Activated CD8-positive, alpha-beta T cell treated with anti-CD3 and anti-CD28 coated beads for 36 hours (primary cell): Measurements from ENCODE around the gene SH3PXD2B. TPM values are rescaled to one million over a fixed set of nuclear protein-coding genes. Genes with fewer than 3 reads are reported as not detected.
"Not testable (repeated sequence)": the region's sequence is repeated elsewhere in the genome, so short reads cannot be mapped to it uniquely, and the experiment has no call there.

Experiments
- ATAC-seq: fragments of 200-7000 bp; cut with Tn5 transposase; one replicate; pipeline ENCODE4 v1.10.0; 2021; ENCODE audit warnings: mild to moderate bottlenecking, moderate library complexity
- CTCF ChIA-PET: fragments of 350-600 bp; sonication (Branson Sonifier 250); formaldehyde crosslinking; loops from one replicate; lab custom pipeline; 2021; ENCODE audit warnings: antibody characterized with exemption; lab: Charles Lee
- POLR2A ChIA-PET: fragments of 350-600 bp; sonication (Branson Sonifier 250); formaldehyde crosslinking; loops from one replicate; lab custom pipeline; 2021; ENCODE audit warnings: antibody characterized with exemption; lab: Charles Lee
- DNase-seq: peaks from one replicate; pipeline ENCODE4 v3.0.0-alpha.2; 2020
- H3K27ac Mint-ChIP-seq: one replicate; pipeline ENCODE4 v1.8.0; 2021; ENCODE audit warnings: mild to moderate bottlenecking, mixed read lengths
- H3K27me3 Mint-ChIP-seq: one replicate; pipeline ENCODE4 v1.8.0; 2021; ENCODE audit warnings: mixed read lengths
- H3K36me3 Mint-ChIP-seq: one replicate; pipeline ENCODE4 v1.8.0; 2021; ENCODE audit warnings: low read depth, mixed read lengths
- H3K4me1 Mint-ChIP-seq: one replicate; pipeline ENCODE4 v1.8.0; 2021; ENCODE audit warnings: low read depth, mixed read lengths
- H3K4me3 Mint-ChIP-seq: one replicate; pipeline ENCODE4 v1.8.0; 2021; ENCODE audit warnings: mild to moderate bottlenecking, moderate library complexity, mixed read lengths
- H3K9me3 Mint-ChIP-seq: one replicate; pipeline ENCODE4 v1.8.0; 2021; ENCODE audit warnings: mixed read lengths
- CTCF ChIP-seq: fragments of 200-600 bp; IDR thresholded peaks from one replicate; pipeline ENCODE4 v1.8.0; 2022; ENCODE audit warnings: antibody characterized with exemption, mild to moderate bottlenecking
- intact Hi-C: fragments of 100-400 bp; cut with micrococcal nuclease; formaldehyde crosslinking; loops from one replicate; pipeline ENCODE4 v1.10.0; 2022
- total RNA-seq, 2 experiments: library from RNA; stranded (reverse); gene quantifications; one replicate each; pipeline ENCODE4 v1.2.3, GENCODE V29; 2021

Gene SH3PXD2B
- total RNA-seq, 2 experiments from 2014 or later = 0.38 to 0.47 TPM

GRCh38 chr5:172336264-172336663 is 118.1 kb downstream of the SH3PXD2B start:
- no peaks in the 10 kb centered on the region for H3K4me1 Mint-ChIP-seq
- ATAC-seq = no peak
- CTCF ChIA-PET = no interaction called here
- H3K4me3 Mint-ChIP-seq = no peak overlapping the region
- peaks cover 2% of the 10 kb centered on the region for H3K27me3 Mint-ChIP-seq
- H3K27ac Mint-ChIP-seq = no peak overlapping the region
- H3K9me3 Mint-ChIP-seq = no peaks in the 10 kb centered on the region
- POLR2A ChIA-PET = no interaction called here
- intact Hi-C loops = no loop called here
- no peaks in the 10 kb centered on the region for H3K36me3 Mint-ChIP-seq
- no peak for DNase-seq
- no peak for TF ChIP-seq CTCF

- H3K36me3 Mint-ChIP-seq = no peaks in the 10 kb centered on the region
- no peaks in the 10 kb centered on the region for H3K4me1 Mint-ChIP-seq
- ChIA-PET POLR2A (no interaction called here), CTCF (interaction anchor here (2.1 kb wide), 1 partner anchor 34 kb away, joined by 12 read pairs; no protein-coding TSS in a partner anchor)
- no peak for DNase-seq
- H3K27me3 Mint-ChIP-seq = peaks cover 2% of the 10 kb centered on the region
- H3K4me3 Mint-ChIP-seq = no peak overlapping the region
- TF ChIP-seq CTCF = no peak
- no peak for ATAC-seq
- H3K27ac Mint-ChIP-seq = no peak overlapping the region
- no peaks in the 10 kb centered on the region for H3K9me3 Mint-ChIP-seq
- intact Hi-C loops = no loop called here
These were observed 118.6 kb downstream of the SH3PXD2B start for GRCh38 chr5:172335721-172336120.

- ChIA-PET CTCF (interaction anchor here (1.2 to 2.1 kb wide), 2 partner anchors 35 to 89 kb away, joined by 3 to 12 read pairs; no protein-coding TSS in a partner anchor), POLR2A (no interaction called here)
- intact Hi-C loops = no loop called here
- DNase-seq (no peak), ATAC-seq (no peak)
- no peak overlapping the region for H3K4me3 Mint-ChIP-seq
- H3K27ac Mint-ChIP-seq = no peak overlapping the region
- no peak for TF ChIP-seq CTCF
- no peaks in the 10 kb centered on the region for H3K36me3 Mint-ChIP-seq
- H3K27me3 Mint-ChIP-seq = peaks cover 2% of the 10 kb centered on the region
- no peaks in the 10 kb centered on the region for H3K4me1 Mint-ChIP-seq
- H3K9me3 Mint-ChIP-seq = no peaks in the 10 kb centered on the region
These were observed 119.7 kb downstream of the SH3PXD2B start for GRCh38 chr5:172334641-172335040.

GRCh38 chr5:172334196-172334595 is 120.1 kb downstream of the SH3PXD2B start:
- H3K9me3 Mint-ChIP-seq = no peaks in the 10 kb centered on the region

GRCh38 chr5:172326901-172327300 is 127.4 kb downstream of the SH3PXD2B start:
- H3K27me3 Mint-ChIP-seq, H3K9me3 Mint-ChIP-seq, H3K27ac Mint-ChIP-seq, intact Hi-C loops, ATAC-seq, CTCF ChIA-PET, H3K4me3 Mint-ChIP-seq, POLR2A ChIA-PET, H3K36me3 Mint-ChIP-seq, DNase-seq, H3K4me1 Mint-ChIP-seq: not testable (repeated sequence)

More at GRCh38 chr5:172334196-172334595, 120.1 kb downstream of the SH3PXD2B start:
- Mint-ChIP-seq H3K27me3 (peaks cover 2% of the 10 kb centered on the region), H3K27ac (no peak overlapping the region), H3K4me3 (no peak overlapping the region), H3K4me1 (no peaks in the 10 kb centered on the region), H3K36me3 (no peaks in the 10 kb centered on the region)
- peak; percentile 49 for DNase-seq
- POLR2A ChIA-PET = no interaction called here
- no peak for TF ChIP-seq CTCF
- intact Hi-C loops = no loop called here
- ATAC-seq = peak; percentile 51
- CTCF ChIA-PET = interaction anchor here (1.0 to 2.1 kb wide), 5 partner anchors 13 to 90 kb away, joined by 3 to 12 read pairs (median 3); no protein-coding TSS in a partner anchor
